Measurements from ENCODE around the gene LMOD1. TPM values are rescaled to one million over a fixed set of nuclear protein-coding genes. Genes with fewer than 3 reads are reported as not detected.

The LMOD1 gene
- total and polyA plus RNA-seq, 2 donors (not counting 3 experiments of a cell fraction or from before 2014, with no cell fraction given) = 0.19 to 0.33 TPM

- no peak for FAIRE-seq
- Histone ChIP-seq H3K27ac (ENCODE audit: insufficient read depth, low read depth, low read length) (no peak overlapping the region), H4K20me1 (replicated peaks; ENCODE audit: control insufficient read depth, extremely low read depth, insufficient read depth, low read length) (no peaks in the 10 kb centered on the region), H3K9ac (replicated peaks; ENCODE audit: extremely low read depth, insufficient read depth, low read length) (no peak overlapping the region), H3K9me1 (replicated peaks; ENCODE audit: control insufficient read depth, extremely low read depth, insufficient read depth, low read length) (no peaks in the 10 kb centered on the region), H2AFZ (ENCODE audit: low read depth, low read length) (no peak overlapping the region), H3K79me2 (ENCODE audit: control insufficient read depth, insufficient read depth, low read length) (no peaks in the 10 kb centered on the region), H3K27me3 (ENCODE audit: control insufficient read depth in 2 of 2, insufficient read depth in 2 of 2, low read length in 2 of 2) (no peaks in the 10 kb centered on the region), H3K4me1 (ENCODE audit: control insufficient read depth, extremely low read depth, insufficient read depth, low read length) (peaks cover 6% of the 10 kb centered on the region), H3K4me3 (replicated peaks in 1 of 3; ENCODE audit: insufficient read depth in 1 of 3, low read depth in 1 of 3, low read length in 3 of 3) (no peak overlapping the region), H3K36me3 (ENCODE audit: control insufficient read depth in 2 of 2, extremely low read depth in 1 of 2, insufficient read depth in 2 of 2, low read length in 2 of 2) (peaks cover 0 to 3% of the 10 kb centered on the region in 2 experiments), H3K4me2 (ENCODE audit: insufficient read depth, low read length) (no peak overlapping the region), H3K9me3 (replicated peaks; ENCODE audit: control insufficient read depth, insufficient read depth, low read length) (no peaks in the 10 kb centered on the region)
- intact Hi-C loops (cut with micrococcal nuclease) = no loop called here
- dilution Hi-C loops (cut with MboI; ENCODE audit: extremely low pct_ligation_motif_present, low sequenced_read_pairs) = no loop called here
- DNase-seq (ENCODE audit: low read depth, low spot score) = no peak
- ChIA-PET POLR2A (interaction anchor here (0.7 kb wide), 1 partner anchor 89 kb away, joined by 8 read pairs; no protein-coding TSS in a partner anchor), CTCF (interaction anchor here (0.9 to 6.4 kb wide), 4 partner anchors 10 to 91 kb away, joined by 3 to 49 read pairs (median 4); partner anchors contain the start of gene TIMM17A)
- TF ChIP-seq POLR2A (IDR thresholded peaks at IDR 0.05; ENCODE audit: low read depth, low read length) (peak; percentile 52), FOS (IDR thresholded peaks at IDR 0.05; ENCODE audit: borderline replicate concordance, insufficient read depth, low read length) (peak; percentile 12), MYC (IDR thresholded peaks at IDR 0.05; ENCODE audit: low read depth, low read length) (no peak)
- BruUV-seq (replicated peaks) = no TSS peak
Observed at GRCh38 chr1:201882665-201883132, 63.6 kb downstream of the LMOD1 start.

GRCh38 chr1:201881617-201882016, 64.7 kb downstream of the LMOD1 start:
- CTCF ChIA-PET = interaction anchor here (0.6 to 6.4 kb wide), 5 partner anchors 11 to 92 kb away, joined by 3 to 99 read pairs (median 5); no protein-coding TSS in a partner anchor
- Histone ChIP-seq H3K9me1 (replicated peaks; ENCODE audit: control insufficient read depth, extremely low read depth, insufficient read depth, low read length) (no peaks in the 10 kb centered on the region), H3K79me2 (ENCODE audit: control insufficient read depth, insufficient read depth, low read length) (no peaks in the 10 kb centered on the region), H2AFZ (ENCODE audit: low read depth, low read length) (no peak overlapping the region), H3K36me3 (ENCODE audit: control insufficient read depth in 2 of 2, extremely low read depth in 1 of 2, insufficient read depth in 2 of 2, low read length in 2 of 2) (peaks cover 0 to 3% of the 10 kb centered on the region in 2 experiments), H4K20me1 (replicated peaks; ENCODE audit: control insufficient read depth, extremely low read depth, insufficient read depth, low read length) (no peaks in the 10 kb centered on the region), H3K9me3 (replicated peaks; ENCODE audit: control insufficient read depth, insufficient read depth, low read length) (no peaks in the 10 kb centered on the region), H3K27ac (ENCODE audit: insufficient read depth, low read depth, low read length) (no peak overlapping the region), H3K4me1 (ENCODE audit: control insufficient read depth, extremely low read depth, insufficient read depth, low read length) (peaks cover 6% of the 10 kb centered on the region), H3K4me2 (ENCODE audit: insufficient read depth, low read length) (no peak overlapping the region), H3K27me3 (ENCODE audit: control insufficient read depth in 2 of 2, insufficient read depth in 2 of 2, low read length in 2 of 2) (no peaks in the 10 kb centered on the region), H3K4me3 (replicated peaks in 1 of 3; ENCODE audit: insufficient read depth in 1 of 3, low read depth in 1 of 3, low read length in 3 of 3) (no peak overlapping the region), H3K9ac (replicated peaks; ENCODE audit: extremely low read depth, insufficient read depth, low read length) (no peak overlapping the region)
- POLR2A ChIA-PET = no interaction called here
- BruUV-seq (replicated peaks) = no TSS peak
- dilution Hi-C loops (cut with MboI; ENCODE audit: extremely low pct_ligation_motif_present, low sequenced_read_pairs) = no loop called here
- FAIRE-seq (no peak), DNase-seq (ENCODE audit: low read depth, low spot score) (no peak)
- TF ChIP-seq MYC (IDR thresholded peaks at IDR 0.05; ENCODE audit: low read depth, low read length) (no peak), MAX (IDR thresholded peaks at IDR 0.05; ENCODE audit: insufficient read depth, insufficient read length) (no peak), POLR2AphosphoS5 (IDR thresholded peaks at IDR 0.05; ENCODE audit: insufficient read depth, low read depth, low read length) (no peak), FOS (IDR thresholded peaks at IDR 0.05; ENCODE audit: borderline replicate concordance, insufficient read depth, low read length) (no peak), JUN (IDR thresholded peaks at IDR 0.05; ENCODE audit: borderline replicate concordance, insufficient read depth, insufficient read length, low read depth) (no peak), EZH2 (IDR thresholded peaks at IDR 0.05; ENCODE audit: borderline replicate concordance, low read depth, low read length, severe bottlenecking) (no peak), POLR2A (IDR thresholded peaks at IDR 0.05; ENCODE audit: low read depth, low read length) (no peak), GATA2 (IDR thresholded peaks at IDR 0.05; ENCODE audit: insufficient read depth, insufficient read length, low read depth, low read length) (no peak), CTCF (IDR thresholded peaks at IDR 0.05; ENCODE audit: extremely low read depth in 1 of 2, insufficient read depth in 1 of 2, low read depth in 1 of 2, low read length in 2 of 2) (no peak)
- intact Hi-C loops (cut with micrococcal nuclease) = no loop called here

Measured in endothelial cell of umbilical vein (primary cell).